Measurements from ENCODE around the gene LBR.

DNA sequence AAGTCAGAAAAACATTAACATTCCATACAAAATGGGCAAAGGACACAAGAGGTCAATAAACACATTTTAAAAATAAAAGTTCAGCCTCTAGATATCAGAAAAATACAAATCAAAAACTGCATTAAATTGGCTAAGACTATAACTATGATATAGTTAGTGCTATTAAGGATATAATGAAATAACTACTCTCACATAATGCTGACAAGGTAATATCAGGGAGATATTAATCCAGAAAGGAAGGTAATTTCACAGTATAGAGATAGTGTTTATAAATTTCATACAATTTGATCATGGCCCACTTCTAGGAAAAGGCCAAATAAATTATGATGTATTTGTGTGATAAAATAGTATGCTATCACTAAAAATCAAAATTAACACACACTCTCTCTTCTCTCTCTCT, 61.8 kb downstream of the LBR start:
- TF ChIP-seq POLR2A (IDR thresholded peaks at IDR 0.05; ENCODE audit: low read depth) (no peak), POLR2AphosphoS5 (IDR thresholded peaks at IDR 0.05) (no peak)

Data from esophagus muscularis mucosa (tissue), 2 donors.